ENCODE measurements around the gene DAP. TPM values are rescaled to one million over a fixed set of nuclear protein-coding genes. Genes with fewer than 3 reads are reported as not detected.

The DAP gene
- total and polyA plus RNA-seq, 9 donors: 23.4 to 72.6 (median 52.4) TPM

DNA sequence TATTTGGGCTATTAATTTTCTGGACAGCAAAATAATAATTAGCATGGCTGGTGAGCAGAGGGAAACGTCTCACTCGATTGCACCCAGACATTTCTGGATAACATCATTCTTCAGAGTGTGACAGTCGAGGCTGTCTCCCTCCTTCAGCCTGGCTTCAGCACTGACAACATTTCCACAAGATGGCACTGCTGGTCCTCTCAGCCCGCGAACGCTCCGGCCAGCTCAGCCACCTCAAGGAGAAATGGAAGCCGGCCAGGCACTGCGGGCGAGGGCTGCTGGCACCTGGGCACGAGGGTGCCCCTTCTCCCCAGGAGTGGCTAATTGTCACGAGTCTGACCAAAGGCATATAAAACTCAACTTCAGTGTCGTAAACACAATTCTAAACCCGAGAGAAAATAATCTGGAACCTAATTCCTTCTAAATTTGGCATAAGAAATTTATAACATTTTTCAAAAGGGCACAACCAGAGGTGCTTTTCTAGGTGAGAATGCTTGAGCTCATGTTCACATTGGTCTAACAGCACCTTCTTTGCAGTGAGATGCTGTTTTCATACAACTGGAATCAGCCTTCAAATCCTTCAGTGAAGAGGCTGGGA is 65.9 kb downstream of the DAP start:
- DNase-seq: peak; percentile 62

DNA sequence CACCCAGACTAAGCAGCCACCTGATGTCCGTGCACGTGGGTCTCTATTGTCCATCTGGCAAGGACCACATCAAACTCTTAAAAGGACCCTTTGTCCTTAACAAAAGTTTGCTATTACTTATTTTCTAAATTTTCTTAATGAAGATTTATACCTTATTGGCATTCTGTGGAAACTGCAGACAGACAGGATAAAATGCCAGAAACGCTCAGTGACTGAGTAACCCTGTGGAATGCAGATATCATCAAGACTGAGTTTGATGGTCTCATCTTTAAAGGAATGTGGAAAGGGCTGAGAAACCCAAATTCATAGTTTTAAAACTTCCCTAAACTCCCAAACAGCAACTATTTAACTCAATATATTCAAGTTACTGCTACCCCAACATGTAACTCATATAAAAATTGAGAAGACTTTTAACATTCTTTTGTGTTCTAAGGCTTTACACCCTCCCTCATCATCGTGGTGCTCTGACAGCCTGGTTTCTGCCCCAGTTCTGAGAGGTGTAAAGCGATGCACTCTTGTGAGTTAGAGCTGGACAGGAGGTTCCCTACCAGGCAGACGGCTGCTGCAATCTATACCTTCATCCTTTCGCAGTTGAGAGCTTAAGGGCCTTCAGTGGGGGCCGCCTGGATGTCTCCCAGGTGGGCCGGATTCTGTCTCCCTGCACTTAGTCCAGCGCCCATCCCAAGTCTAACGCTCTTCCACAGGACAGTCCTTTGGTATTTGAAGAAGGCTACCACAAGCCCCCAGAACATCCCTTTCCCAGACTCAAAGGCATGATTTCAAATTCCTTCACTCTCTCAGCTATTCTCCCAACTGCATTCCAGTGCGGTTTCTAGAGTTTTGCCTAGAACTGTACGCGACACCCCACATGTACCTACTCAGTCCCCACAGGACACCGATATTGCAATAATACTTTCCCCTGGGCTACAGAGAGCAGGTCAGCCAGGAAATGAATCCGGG is 68.9 kb downstream of the DAP start:
- WGBS (ENCODE audit: insufficient coverage): 62% methylated on average over 8 of the region's 16 CpGs
- H3K4me3 ChIP-seq (ENCODE audit: low read length): no peak overlapping the region
- DNase-seq: no peak

More for the DNA sequence above, 65.9 kb downstream of the DAP start:
- H3K9me3 ChIP-seq (replicated peaks; ENCODE audit: control insufficient read depth, low read depth, low read length): no peaks in the 10 kb centered on the region
- no peak overlapping the region for H3K4me3 ChIP-seq (ENCODE audit: low read length)
- peaks cover 2% of the 10 kb centered on the region for H3K36me3 ChIP-seq (ENCODE audit: control insufficient read depth, insufficient read depth, low read length)
- WGBS (ENCODE audit: insufficient coverage): 13% methylated on average over 8 of the region's 14 CpGs
- no peaks in the 10 kb centered on the region for H3K27me3 ChIP-seq (ENCODE audit: control insufficient read depth, insufficient read depth, low read length)
- H3K4me1 ChIP-seq (ENCODE audit: control insufficient read depth, insufficient read depth, low read length): peaks cover 7% of the 10 kb centered on the region
- no peak overlapping the region for H3K27ac ChIP-seq (ENCODE audit: low read length)

DNA sequence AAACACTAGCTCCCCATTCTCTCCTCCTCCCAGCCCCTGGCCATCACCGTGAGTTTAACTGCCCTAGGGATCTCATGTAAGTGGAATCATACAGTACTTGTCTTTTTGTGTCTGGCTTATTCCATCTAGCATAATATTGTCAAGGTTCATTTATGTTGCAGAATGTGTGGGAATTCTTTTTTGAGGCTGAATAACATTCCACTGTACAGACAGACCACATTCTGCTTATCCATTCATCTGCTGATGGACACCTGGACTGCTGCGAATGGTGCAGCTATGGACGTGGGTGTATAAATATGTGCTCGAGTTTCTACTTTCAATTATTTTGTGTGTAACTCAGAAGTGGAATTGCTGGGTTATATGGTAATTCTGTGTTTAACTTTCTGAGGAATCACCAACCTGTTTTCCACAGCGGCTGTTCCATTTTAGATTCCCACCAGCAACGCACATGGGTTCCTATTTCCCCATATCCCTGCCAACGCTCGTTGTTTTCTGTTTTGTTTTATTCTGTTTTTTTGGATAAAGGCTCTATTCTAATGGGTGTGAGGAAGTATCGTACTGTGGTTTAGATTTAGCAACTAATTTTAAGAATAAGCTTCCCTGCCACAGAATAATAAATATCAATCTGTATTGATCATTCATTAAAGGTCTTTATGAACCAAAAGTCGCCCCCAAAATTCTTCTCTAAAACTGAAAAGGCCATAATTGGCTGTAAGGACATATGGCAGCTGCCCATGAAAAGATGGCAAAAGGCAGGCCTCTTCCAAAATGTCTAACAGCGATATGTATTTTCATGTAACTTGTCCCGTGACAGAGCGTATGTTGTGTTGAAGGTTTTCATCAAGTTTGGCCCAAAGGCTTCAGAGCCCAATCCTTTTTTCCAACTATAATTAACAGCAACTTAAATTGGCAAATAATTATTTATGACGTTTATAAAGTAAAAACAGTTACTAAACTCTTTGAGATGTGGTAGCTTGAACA is 70.3 kb downstream of the DAP start:
- WGBS (ENCODE audit: insufficient coverage): 100% methylated on average over 2 of the region's 14 CpGs
- peaks cover 2% of the 10 kb centered on the region for H3K4me1 ChIP-seq (ENCODE audit: control insufficient read depth, insufficient read depth, low read length)
- no peak overlapping the region for H3K27ac ChIP-seq (ENCODE audit: low read length)
- no peak overlapping the region for H3K4me3 ChIP-seq (ENCODE audit: low read length)
- no peaks in the 10 kb centered on the region for H3K27me3 ChIP-seq (ENCODE audit: control insufficient read depth, insufficient read depth, low read length)
- peaks cover 4% of the 10 kb centered on the region for H3K9me3 ChIP-seq (replicated peaks; ENCODE audit: control insufficient read depth, low read depth, low read length)
- no peak for DNase-seq
- H3K36me3 ChIP-seq (ENCODE audit: control insufficient read depth, insufficient read depth, low read length): peaks cover 6% of the 10 kb centered on the region

More for the DNA sequence above, 68.9 kb downstream of the DAP start:
- Histone ChIP-seq H3K9me3 (replicated peaks; ENCODE audit: control insufficient read depth, low read depth, low read length) (peaks cover under 1% of the 10 kb centered on the region), H3K27me3 (ENCODE audit: control insufficient read depth, insufficient read depth, low read length) (no peaks in the 10 kb centered on the region), H3K4me1 (ENCODE audit: control insufficient read depth, insufficient read depth, low read length) (peaks cover 2% of the 10 kb centered on the region), H3K36me3 (ENCODE audit: control insufficient read depth, insufficient read depth, low read length) (peaks cover 3% of the 10 kb centered on the region), H3K27ac (ENCODE audit: low read length) (no peak overlapping the region)

DNA sequence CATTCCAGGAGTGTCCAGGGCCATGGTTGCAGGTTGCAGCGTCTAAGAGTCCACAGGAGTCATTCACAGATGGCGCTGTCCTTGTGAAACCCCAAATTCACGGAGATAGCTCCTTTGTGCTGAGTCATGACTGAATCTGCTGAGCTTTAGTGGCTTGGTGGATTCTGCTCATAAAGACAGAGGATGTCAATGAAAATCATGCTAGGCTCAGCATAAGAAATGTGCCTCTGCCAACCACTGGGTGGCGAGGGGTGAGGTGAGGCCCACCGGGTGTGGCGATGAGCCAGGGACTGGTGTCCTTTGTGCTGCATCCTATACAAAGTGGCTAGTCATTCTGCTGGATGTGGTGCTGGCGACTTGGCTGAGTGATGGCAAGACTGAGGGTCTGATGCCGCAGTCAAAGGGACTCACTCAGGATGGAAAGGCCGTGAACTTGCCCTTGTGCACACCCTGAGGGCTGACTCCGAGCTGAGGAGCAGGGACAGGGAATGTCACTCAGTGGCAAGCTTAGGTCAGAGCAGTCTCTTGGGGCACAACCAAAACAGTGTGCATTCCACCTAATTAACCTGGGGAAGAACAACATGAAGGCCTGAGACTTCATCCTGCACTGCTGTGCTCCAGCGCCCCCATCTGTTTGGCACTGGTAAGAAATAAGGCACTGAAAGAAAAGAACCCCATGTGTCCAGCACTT is 71.5 kb downstream of the DAP start:
- H3K27ac ChIP-seq (ENCODE audit: low read length): no peak overlapping the region
- no peak for DNase-seq
- no peaks in the 10 kb centered on the region for H3K4me1 ChIP-seq (ENCODE audit: control insufficient read depth, insufficient read depth, low read length)
- H3K9me3 ChIP-seq (replicated peaks; ENCODE audit: control insufficient read depth, low read depth, low read length): peaks cover 4% of the 10 kb centered on the region
- H3K27me3 ChIP-seq (ENCODE audit: control insufficient read depth, insufficient read depth, low read length): no peaks in the 10 kb centered on the region
- WGBS (ENCODE audit: insufficient coverage): 91% methylated on average over 8 of the region's 11 CpGs
- H3K4me3 ChIP-seq (ENCODE audit: low read length): no peak overlapping the region
- H3K36me3 ChIP-seq (ENCODE audit: control insufficient read depth, insufficient read depth, low read length): peaks cover 6% of the 10 kb centered on the region

DNA sequence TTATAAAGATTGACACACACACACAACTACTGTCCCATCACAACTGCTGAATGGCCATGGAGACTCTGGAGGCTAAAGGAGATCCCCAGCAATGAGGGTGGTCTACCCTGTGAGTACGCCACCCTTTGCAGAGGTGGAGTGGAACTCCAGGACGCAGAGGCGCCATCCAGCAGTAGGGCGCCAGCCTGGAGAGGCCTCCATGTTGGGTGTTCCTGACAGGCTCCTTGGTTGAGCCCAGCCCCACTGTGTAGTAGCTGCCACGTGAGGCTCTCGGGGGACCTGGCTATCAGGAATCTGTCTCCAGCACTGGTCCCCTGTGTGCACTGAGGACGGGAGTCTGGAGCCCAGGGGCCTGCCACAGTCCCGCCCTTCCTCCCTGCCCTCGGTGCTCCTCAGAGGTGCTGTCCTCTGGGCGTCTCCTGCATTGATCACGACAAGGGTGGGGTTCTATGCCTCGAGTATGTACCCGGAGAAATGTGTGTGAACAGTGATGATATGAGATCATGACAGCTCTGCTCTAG is 72.3 kb downstream of the DAP start:
- Histone ChIP-seq H3K4me1 (ENCODE audit: control insufficient read depth, insufficient read depth, low read length) (no peaks in the 10 kb centered on the region), H3K4me3 (ENCODE audit: low read length) (no peak overlapping the region), H3K27me3 (ENCODE audit: control insufficient read depth, insufficient read depth, low read length) (no peaks in the 10 kb centered on the region), H3K9me3 (replicated peaks; ENCODE audit: control insufficient read depth, low read depth, low read length) (peaks cover 4% of the 10 kb centered on the region), H3K36me3 (ENCODE audit: control insufficient read depth, insufficient read depth, low read length) (peaks cover 6% of the 10 kb centered on the region), H3K27ac (ENCODE audit: low read length) (no peak overlapping the region)
- DNase-seq: no peak
- WGBS (ENCODE audit: insufficient coverage): 95% methylated on average over 13 of the region's 13 CpGs

DNA sequence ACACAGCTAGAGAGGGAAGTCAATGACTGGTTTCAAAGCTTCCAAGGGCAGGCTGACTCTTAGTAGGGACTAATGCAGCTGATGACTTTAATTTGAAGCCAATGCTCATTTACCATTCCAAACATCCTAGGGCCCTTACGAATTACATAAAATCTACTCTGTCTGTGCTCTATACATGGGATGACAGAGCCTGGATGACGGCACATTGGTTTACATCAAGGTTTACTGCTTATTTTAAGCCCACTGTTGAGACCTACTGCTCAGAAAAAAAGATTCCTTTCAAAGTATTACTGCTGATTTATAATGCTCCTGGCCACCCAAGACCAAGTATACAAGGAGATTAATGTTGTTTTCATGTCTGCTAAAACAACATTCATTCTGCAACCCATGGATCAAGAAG is 74.1 kb downstream of the DAP start:
- 100% methylated on average over 2 of the region's 2 CpGs for WGBS (ENCODE audit: insufficient coverage)

DNA sequence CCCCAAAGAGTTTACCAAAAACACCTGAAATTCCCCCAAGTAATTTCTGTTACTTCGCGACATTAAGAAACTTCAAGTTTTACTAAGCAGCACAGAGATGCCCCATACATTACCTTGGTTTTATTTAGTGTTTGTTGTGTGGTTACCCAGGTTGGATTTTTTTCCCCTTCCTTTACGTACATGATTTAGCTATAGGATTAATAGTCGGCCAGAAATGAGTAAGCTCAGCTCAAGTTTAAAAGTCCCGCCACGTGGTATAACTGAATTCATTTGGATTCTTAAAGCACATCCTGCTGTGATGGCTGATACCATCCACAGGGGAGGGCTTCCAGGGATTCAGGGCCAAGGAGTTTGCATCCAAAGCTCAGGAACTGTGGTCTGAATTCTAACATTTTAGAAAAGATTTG is 75.9 kb downstream of the DAP start:
- H3K9me3 ChIP-seq (replicated peaks; ENCODE audit: control insufficient read depth, low read depth, low read length): peaks cover 4% of the 10 kb centered on the region
- H3K27me3 ChIP-seq (ENCODE audit: control insufficient read depth, insufficient read depth, low read length): no peaks in the 10 kb centered on the region
- H3K4me1 ChIP-seq (ENCODE audit: control insufficient read depth, insufficient read depth, low read length): no peaks in the 10 kb centered on the region
- no peak overlapping the region for H3K27ac ChIP-seq (ENCODE audit: low read length)
- 47% methylated on average over 3 of the region's 6 CpGs for WGBS (ENCODE audit: insufficient coverage)
- peaks cover 37% of the 10 kb centered on the region for H3K36me3 ChIP-seq (ENCODE audit: control insufficient read depth, insufficient read depth, low read length)
- H3K4me3 ChIP-seq (ENCODE audit: low read length): no peak overlapping the region
- DNase-seq: no peak

More for the DNA sequence above, 74.1 kb downstream of the DAP start:
- Histone ChIP-seq H3K27ac (ENCODE audit: low read length) (no peak overlapping the region), H3K36me3 (ENCODE audit: control insufficient read depth, insufficient read depth, low read length) (peaks cover 22% of the 10 kb centered on the region), H3K4me1 (ENCODE audit: control insufficient read depth, insufficient read depth, low read length) (no peaks in the 10 kb centered on the region), H3K9me3 (replicated peaks; ENCODE audit: control insufficient read depth, low read depth, low read length) (peaks cover 4% of the 10 kb centered on the region), H3K27me3 (ENCODE audit: control insufficient read depth, insufficient read depth, low read length) (no peaks in the 10 kb centered on the region), H3K4me3 (ENCODE audit: low read length) (no peak overlapping the region)
- DNase-seq: no peak

DNA sequence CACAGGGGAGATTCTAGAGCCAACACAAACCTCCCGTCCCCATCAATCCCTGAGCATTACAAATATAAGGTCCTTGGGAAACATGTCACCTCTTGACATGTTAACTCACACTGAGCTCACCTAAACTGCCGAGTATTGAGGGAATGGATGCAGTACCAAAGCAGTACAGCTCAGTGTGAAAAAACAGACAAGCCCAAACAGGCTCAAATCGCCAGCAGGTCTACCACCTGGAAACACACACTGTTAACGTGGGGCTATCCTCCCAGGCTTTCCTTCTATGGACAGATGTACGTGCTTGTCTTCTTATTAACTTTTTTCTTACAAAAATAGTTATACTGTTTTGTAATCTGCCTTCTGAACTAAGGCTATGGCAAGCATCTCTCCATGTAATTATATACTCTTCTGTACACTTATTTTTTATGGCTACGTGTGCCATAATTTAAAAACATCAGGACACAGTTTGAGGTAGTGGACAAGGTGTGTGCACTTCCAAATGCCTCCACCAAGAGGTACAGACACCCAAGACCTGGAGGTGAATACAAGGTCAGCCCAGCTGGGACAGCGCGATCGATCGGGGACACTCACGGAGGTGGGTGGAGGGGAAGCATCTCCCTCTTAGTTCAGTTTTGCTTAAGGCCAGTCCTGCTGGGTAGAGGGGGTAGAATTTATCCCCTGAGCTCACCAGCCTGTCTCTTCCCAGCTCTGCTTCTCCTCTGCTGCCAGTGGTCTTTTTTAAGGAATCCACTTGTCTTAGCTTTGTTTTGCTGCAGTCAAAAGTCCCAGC is 76.5 kb downstream of the DAP start:
- Histone ChIP-seq H3K36me3 (ENCODE audit: control insufficient read depth, insufficient read depth, low read length) (peaks cover 43% of the 10 kb centered on the region), H3K27ac (ENCODE audit: low read length) (no peak overlapping the region), H3K27me3 (ENCODE audit: control insufficient read depth, insufficient read depth, low read length) (no peaks in the 10 kb centered on the region), H3K4me1 (ENCODE audit: control insufficient read depth, insufficient read depth, low read length) (no peaks in the 10 kb centered on the region), H3K4me3 (ENCODE audit: low read length) (no peak overlapping the region), H3K9me3 (replicated peaks; ENCODE audit: control insufficient read depth, low read depth, low read length) (peaks cover 4% of the 10 kb centered on the region)
- no CpG with 5 or more reads among the region's 11 CpGs for WGBS (ENCODE audit: insufficient coverage)
- DNase-seq: no peak

Data from muscle of leg (tissue), 11 donors.